RPMI7951 (cell line): Measurements from ENCODE around the gene ARHGAP6. TPM values are rescaled to one million over a fixed set of nuclear protein-coding genes. Genes with fewer than 3 reads are reported as not detected.

Experiments used
- DNase-seq: peaks from one replicate; pipeline ENCODE4 v3.0.0-alpha.2; 2012; ENCODE audit warnings: low read depth
- total RNA-seq: library from RNA; depleted of rRNA; stranded (reverse); fragments of >200 nt; shearing (Covaris generic); gene quantifications from 2 replicates; pipeline ENCODE4 v1.2.3, GENCODE V29; 2014; rRNA removed

ARHGAP6 gene
- total RNA-seq, 1 experiment from 2014 or later, result not detected

GRCh38 chrX:11111037-11111851 is 554.5 kb downstream of the ARHGAP6 start, which contains the start of gene HCCS:
TSS of gene HCCS (plus strand) at chrX:11111332. CDS start at chrX:11112061, 729 bp downstream.
- DNase-seq, result peak; percentile 89

- DNase-seq, result no peak
Measured at GRCh38 chrX:11109968-11110367, 555.8 kb downstream of the ARHGAP6 start.

- no peak for DNase-seq
Measured at GRCh38 chrX:11108253-11108941, 557.3 kb downstream of the ARHGAP6 start.

- peak; percentile 53 for DNase-seq
Measured at GRCh38 chrX:11105080-11105479, 560.6 kb downstream of the ARHGAP6 start.

- no peak for DNase-seq
Measured at GRCh38 chrX:11103751-11104150, 562.0 kb downstream of the ARHGAP6 start.

GRCh38 chrX:11103006-11103405 is 562.7 kb downstream of the ARHGAP6 start:
- DNase-seq, result no peak

GRCh38 chrX:11100281-11101035 is 565.3 kb downstream of the ARHGAP6 start:
- peak; percentile 65 for DNase-seq

GRCh38 chrX:11099465-11099864 is 566.3 kb downstream of the ARHGAP6 start:
- DNase-seq, result no peak

- DNase-seq, result no peak
Measured at GRCh38 chrX:11097933-11098332, 567.8 kb downstream of the ARHGAP6 start.

- no peak for DNase-seq
Measured at GRCh38 chrX:11089802-11090201, 575.9 kb downstream of the ARHGAP6 start.

Other genes with a start within 250 kb of the ARHGAP6 start
- gene MSL3, start 92.3 kb upstream of the ARHGAP6 start, total RNA-seq, result 31.3 and 41.0 TPM in 2 replicates